Erythroblast (primary cell): ENCODE measurements around the gene TEX2.

Experiments used
- GATA1 ChIP-seq: IDR thresholded peaks from 2 replicates; pipeline ENCODE4 v1.6.1; 2011; ENCODE audit warnings: low read depth, mild to moderate bottlenecking, control low read depth, low read length, moderate library complexity
- POLR2A ChIP-seq: IDR thresholded peaks from 2 replicates; pipeline ENCODE4 v1.6.1; 2011; ENCODE audit warnings: mild to moderate bottlenecking, low read length

DNA sequence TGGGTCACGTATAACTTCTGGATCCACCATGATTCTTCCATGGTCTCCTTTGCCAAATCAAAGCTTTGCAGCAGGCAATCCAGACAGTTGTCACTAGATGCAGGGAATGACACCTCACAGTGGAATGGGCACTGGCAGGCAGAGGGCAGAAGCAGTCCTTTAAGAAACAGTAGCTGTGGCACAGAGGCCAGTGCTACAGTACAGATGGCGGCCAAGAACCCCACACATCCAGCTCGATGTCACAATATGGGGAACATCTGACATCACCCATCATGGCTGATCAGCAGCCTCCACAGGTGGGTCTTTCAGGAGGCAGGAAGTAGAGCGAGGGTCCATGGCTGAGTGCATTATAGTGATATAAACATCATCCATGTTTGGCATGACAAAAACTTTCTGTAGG lies 114.4 kb downstream of the TEX2 start:
- TF ChIP-seq POLR2A = no peak
- no peak for TF ChIP-seq GATA1
